ENCODE results near the gene KANK2.

DNA sequence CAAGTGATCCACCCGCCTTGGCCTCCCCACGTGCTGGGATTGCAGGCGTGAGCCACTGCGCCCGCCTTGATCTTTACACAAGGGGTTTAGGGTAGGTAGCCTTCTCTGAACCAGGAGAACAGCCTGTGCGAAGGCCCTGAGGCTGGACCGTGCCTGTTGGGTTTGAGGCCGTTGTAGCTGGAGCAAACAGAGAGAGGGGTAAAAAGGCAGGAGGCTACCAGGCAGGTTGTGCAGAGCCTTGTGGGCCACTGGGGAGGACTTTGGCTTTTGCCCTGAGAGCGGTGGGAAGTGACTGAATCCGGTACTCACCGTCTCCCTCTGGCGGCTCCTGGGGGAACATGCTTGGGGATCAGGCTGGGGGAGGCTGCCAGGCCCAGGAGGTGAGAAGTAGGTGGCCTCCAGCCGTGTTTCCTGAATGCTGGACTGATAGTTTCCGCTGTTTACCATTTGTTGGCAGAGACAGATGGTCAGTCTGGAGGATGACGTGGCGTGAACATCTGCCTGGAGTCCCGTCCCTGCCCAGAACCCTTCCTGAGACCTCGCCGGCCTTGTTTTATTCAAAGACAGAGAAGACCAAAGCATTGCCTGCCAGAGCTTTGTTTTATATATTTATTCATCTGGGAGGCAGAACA lies 66.4 kb downstream of the KANK2 start:
- TF ChIP-seq EZH2 (IDR thresholded peaks at IDR 0.05; ENCODE audit: low read depth, low read length, severe bottlenecking) = no peak
- TF ChIP-seq POLR2AphosphoS5 (IDR thresholded peaks at IDR 0.05; ENCODE audit: low read depth, low read length) = peak; percentile 35; the same call in 1 of the 2 replicates
- no peak; a peak in 1 of 3 replicates for TF ChIP-seq POLR2A (IDR thresholded peaks at IDR 0.05; ENCODE audit: control extremely low read depth in 1 of 2, low read depth in 2 of 2, low read length in 2 of 2)
- TF ChIP-seq RFX5 (IDR thresholded peaks at IDR 0.05; ENCODE audit: borderline replicate concordance, low read depth, low read length) = no peak
- no peak for TF ChIP-seq EGR1 (IDR thresholded peaks at IDR 0.05; ENCODE audit: borderline replicate concordance, low read depth, low read length)
- TF ChIP-seq CTCF (IDR thresholded peaks at IDR 0.05; ENCODE audit: control extremely low read depth in 1 of 3, insufficient read depth in 1 of 3, low read depth in 1 of 3, low read length in 3 of 3) = peak; percentile 82 to 88 (median 84)
- TF ChIP-seq SIX5 (IDR thresholded peaks at IDR 0.05; ENCODE audit: low read depth, low read length) = no peak
- TF ChIP-seq KDM1A (IDR thresholded peaks at IDR 0.05; ENCODE audit: borderline replicate concordance, low read length) = no peak

Data from H1 (cell line).